WTC11 (cell line): ENCODE results near the gene ZFPM1.

Experiments used
- AFF4 ChIP-seq: sonication (generic); formaldehyde crosslinking; IDR thresholded peaks from 2 replicates; pipeline ENCODE4 v1.8.1; 2023; ENCODE audit warnings: mild to moderate bottlenecking, missing genetic modification reagents, borderline replicate concordance
- ARID4B ChIP-seq: sonication (generic); formaldehyde crosslinking; IDR thresholded peaks from 2 replicates; pipeline ENCODE4 v1.8.0; 2023; ENCODE audit warnings: missing genetic modification reagents, mild to moderate bottlenecking, borderline replicate concordance
- CBFB ChIP-seq: sonication (generic); formaldehyde crosslinking; IDR thresholded peaks from 2 replicates; pipeline ENCODE4 v1.8.1; 2022; ENCODE audit warnings: mild to moderate bottlenecking, low read depth, missing genetic modification reagents
- E2F5 ChIP-seq: sonication (generic); formaldehyde crosslinking; IDR thresholded peaks from 2 replicates; pipeline ENCODE4 v1.8.1; 2022; ENCODE audit warnings: mild to moderate bottlenecking, moderate library complexity, missing genetic modification reagents
- ERG ChIP-seq: fragments of 250-450 bp; sonication (Bioruptor Pico); IDR thresholded peaks from 2 replicates; pipeline ENCODE4 v1.8.0; 2021; ENCODE audit warnings: mild to moderate bottlenecking
- HMGXB4 ChIP-seq: sonication (generic); formaldehyde crosslinking; IDR thresholded peaks from 2 replicates; pipeline ENCODE4 v1.8.1; 2023; ENCODE audit warnings: mild to moderate bottlenecking, moderate library complexity, missing genetic modification reagents
- MAX ChIP-seq: sonication (generic); formaldehyde crosslinking; IDR thresholded peaks from 2 replicates; pipeline ENCODE4 v1.8.0; 2022; ENCODE audit warnings: mild to moderate bottlenecking, missing genetic modification reagents
- SP1 ChIP-seq: sonication (generic); formaldehyde crosslinking; conservative IDR thresholded peaks from 2 replicates; pipeline ENCODE4 v1.8.1; 2022; ENCODE audit warnings: missing genetic modification reagents
- ZNF671 ChIP-seq: fragments of 250-450 bp; sonication (Bioruptor Pico); IDR thresholded peaks from 2 replicates; pipeline ENCODE4 v1.8.0; 2021; ENCODE audit warnings: mild to moderate bottlenecking
- TF ChIP-seq, protein P1 (sequence below): fragments of 200-600 bp; IDR thresholded peaks from 2 replicates; pipeline ENCODE4 v1.8.0; 2022; ENCODE audit warnings: antibody characterized with exemption
- TF ChIP-seq, protein P2 (sequence below): fragments of 250-450 bp; sonication (Bioruptor Pico); IDR thresholded peaks from 2 replicates; pipeline ENCODE4 v2.1.2; 2022; ENCODE audit warnings: mild to moderate bottlenecking, moderate library complexity
- TF ChIP-seq, protein P3 (sequence below): sonication (generic); formaldehyde crosslinking; IDR thresholded peaks from 2 replicates; pipeline ENCODE4 v1.8.0; 2022; ENCODE audit warnings: missing genetic modification reagents
- TF ChIP-seq, protein P4 (sequence below): sonication (generic); formaldehyde crosslinking; conservative IDR thresholded peaks from 2 replicates; pipeline ENCODE4 v1.8.1; 2022; ENCODE audit warnings: mild to moderate bottlenecking, missing genetic modification reagents

DNA sequence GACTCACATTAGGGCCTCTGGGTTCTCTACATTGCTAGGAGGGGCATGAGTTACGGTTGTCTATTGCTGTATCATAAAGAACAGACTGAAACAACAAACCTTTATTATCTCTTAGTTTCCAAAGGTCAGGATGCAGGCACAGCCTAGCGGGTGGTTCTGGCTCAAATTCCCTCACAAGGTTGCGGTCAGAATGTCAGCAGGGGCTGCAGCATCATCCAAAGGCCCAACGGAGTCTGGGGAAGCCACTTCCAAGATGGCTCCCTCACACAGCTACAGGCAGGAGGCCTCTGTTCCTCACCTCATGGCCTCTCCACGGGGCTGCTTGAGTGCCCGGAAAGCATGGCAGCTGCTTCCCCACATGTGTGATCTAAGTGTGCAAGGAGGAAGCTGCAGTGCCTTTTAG, 29.6 kb upstream of the ZFPM1 start:
- TF ChIP-seq, protein P1, sequence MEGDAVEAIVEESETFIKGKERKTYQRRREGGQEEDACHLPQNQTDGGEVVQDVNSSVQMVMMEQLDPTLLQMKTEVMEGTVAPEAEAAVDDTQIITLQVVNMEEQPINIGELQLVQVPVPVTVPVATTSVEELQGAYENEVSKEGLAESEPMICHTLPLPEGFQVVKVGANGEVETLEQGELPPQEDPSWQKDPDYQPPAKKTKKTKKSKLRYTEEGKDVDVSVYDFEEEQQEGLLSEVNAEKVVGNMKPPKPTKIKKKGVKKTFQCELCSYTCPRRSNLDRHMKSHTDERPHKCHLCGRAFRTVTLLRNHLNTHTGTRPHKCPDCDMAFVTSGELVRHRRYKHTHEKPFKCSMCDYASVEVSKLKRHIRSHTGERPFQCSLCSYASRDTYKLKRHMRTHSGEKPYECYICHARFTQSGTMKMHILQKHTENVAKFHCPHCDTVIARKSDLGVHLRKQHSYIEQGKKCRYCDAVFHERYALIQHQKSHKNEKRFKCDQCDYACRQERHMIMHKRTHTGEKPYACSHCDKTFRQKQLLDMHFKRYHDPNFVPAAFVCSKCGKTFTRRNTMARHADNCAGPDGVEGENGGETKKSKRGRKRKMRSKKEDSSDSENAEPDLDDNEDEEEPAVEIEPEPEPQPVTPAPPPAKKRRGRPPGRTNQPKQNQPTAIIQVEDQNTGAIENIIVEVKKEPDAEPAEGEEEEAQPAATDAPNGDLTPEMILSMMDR, result no peak
- TF ChIP-seq, protein P2, sequence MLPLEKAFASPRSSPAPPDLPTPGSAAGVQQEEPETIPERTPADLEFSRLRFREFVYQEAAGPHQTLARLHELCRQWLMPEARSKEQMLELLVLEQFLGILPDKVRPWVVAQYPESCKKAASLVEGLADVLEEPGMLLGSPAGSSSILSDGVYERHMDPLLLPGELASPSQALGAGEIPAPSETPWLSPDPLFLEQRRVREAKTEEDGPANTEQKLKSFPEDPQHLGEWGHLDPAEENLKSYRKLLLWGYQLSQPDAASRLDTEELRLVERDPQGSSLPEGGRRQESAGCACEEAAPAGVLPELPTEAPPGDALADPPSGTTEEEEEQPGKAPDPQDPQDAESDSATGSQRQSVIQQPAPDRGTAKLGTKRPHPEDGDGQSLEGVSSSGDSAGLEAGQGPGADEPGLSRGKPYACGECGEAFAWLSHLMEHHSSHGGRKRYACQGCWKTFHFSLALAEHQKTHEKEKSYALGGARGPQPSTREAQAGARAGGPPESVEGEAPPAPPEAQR (CRISPR knock-in tag), result no peak
- TF ChIP-seq SP1 (CRISPR knock-in tag), result no peak
- TF ChIP-seq, protein P3, sequence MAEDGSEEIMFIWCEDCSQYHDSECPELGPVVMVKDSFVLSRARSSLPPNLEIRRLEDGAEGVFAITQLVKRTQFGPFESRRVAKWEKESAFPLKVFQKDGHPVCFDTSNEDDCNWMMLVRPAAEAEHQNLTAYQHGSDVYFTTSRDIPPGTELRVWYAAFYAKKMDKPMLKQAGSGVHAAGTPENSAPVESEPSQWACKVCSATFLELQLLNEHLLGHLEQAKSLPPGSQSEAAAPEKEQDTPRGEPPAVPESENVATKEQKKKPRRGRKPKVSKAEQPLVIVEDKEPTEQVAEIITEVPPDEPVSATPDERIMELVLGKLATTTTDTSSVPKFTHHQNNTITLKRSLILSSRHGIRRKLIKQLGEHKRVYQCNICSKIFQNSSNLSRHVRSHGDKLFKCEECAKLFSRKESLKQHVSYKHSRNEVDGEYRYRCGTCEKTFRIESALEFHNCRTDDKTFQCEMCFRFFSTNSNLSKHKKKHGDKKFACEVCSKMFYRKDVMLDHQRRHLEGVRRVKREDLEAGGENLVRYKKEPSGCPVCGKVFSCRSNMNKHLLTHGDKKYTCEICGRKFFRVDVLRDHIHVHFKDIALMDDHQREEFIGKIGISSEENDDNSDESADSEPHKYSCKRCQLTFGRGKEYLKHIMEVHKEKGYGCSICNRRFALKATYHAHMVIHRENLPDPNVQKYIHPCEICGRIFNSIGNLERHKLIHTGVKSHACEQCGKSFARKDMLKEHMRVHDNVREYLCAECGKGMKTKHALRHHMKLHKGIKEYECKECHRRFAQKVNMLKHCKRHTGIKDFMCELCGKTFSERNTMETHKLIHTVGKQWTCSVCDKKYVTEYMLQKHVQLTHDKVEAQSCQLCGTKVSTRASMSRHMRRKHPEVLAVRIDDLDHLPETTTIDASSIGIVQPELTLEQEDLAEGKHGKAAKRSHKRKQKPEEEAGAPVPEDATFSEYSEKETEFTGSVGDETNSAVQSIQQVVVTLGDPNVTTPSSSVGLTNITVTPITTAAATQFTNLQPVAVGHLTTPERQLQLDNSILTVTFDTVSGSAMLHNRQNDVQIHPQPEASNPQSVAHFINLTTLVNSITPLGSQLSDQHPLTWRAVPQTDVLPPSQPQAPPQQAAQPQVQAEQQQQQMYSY, result no peak
- no peak for TF ChIP-seq MAX
- TF ChIP-seq, protein P4, sequence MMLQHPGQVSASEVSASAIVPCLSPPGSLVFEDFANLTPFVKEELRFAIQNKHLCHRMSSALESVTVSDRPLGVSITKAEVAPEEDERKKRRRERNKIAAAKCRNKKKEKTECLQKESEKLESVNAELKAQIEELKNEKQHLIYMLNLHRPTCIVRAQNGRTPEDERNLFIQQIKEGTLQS (CRISPR knock-in tag), result no peak
- TF ChIP-seq ERG (CRISPR knock-in tag), result no peak
- no peak for TF ChIP-seq E2F5 (CRISPR knock-in tag)
- TF ChIP-seq HMGXB4 (CRISPR knock-in tag), result no peak
- no peak for TF ChIP-seq ZNF671
- TF ChIP-seq CBFB, result no peak
- no peak for TF ChIP-seq ARID4B (CRISPR knock-in tag)
- TF ChIP-seq AFF4 (CRISPR knock-in tag), result no peak
